Measurements from ENCODE around the gene TSHZ1.

The TSHZ1 gene

GRCh38 chr18:75249672-75250470, 39.3 kb downstream of the TSHZ1 start:
- TF ChIP-seq, protein P1, sequence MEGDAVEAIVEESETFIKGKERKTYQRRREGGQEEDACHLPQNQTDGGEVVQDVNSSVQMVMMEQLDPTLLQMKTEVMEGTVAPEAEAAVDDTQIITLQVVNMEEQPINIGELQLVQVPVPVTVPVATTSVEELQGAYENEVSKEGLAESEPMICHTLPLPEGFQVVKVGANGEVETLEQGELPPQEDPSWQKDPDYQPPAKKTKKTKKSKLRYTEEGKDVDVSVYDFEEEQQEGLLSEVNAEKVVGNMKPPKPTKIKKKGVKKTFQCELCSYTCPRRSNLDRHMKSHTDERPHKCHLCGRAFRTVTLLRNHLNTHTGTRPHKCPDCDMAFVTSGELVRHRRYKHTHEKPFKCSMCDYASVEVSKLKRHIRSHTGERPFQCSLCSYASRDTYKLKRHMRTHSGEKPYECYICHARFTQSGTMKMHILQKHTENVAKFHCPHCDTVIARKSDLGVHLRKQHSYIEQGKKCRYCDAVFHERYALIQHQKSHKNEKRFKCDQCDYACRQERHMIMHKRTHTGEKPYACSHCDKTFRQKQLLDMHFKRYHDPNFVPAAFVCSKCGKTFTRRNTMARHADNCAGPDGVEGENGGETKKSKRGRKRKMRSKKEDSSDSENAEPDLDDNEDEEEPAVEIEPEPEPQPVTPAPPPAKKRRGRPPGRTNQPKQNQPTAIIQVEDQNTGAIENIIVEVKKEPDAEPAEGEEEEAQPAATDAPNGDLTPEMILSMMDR (IDR thresholded peaks at IDR 0.05; ENCODE audit: borderline replicate concordance, control extremely low read depth, extremely low read depth, insufficient read depth, missing control alignments), result no peak
- no peak for DNase-seq (ENCODE audit: low spot score)
- in situ Hi-C loops (cut with MboI; ENCODE audit: low sequenced_read_pairs, unreplicated experiment), result no loop called here

GRCh38 chr18:75250471-75250821, 39.8 kb downstream of the TSHZ1 start:
- TF ChIP-seq, protein P1 (IDR thresholded peaks at IDR 0.05; ENCODE audit: borderline replicate concordance, control extremely low read depth, extremely low read depth, insufficient read depth, missing control alignments), result no peak
- no peak for DNase-seq (ENCODE audit: low spot score)
- in situ Hi-C loops (cut with MboI; ENCODE audit: low sequenced_read_pairs, unreplicated experiment), result no loop called here

GRCh38 chr18:75251466-75251865, 40.9 kb downstream of the TSHZ1 start:
- in situ Hi-C loops (cut with MboI; ENCODE audit: low sequenced_read_pairs, unreplicated experiment), result no loop called here
- DNase-seq (ENCODE audit: low spot score), result no peak
- TF ChIP-seq, protein P1 (IDR thresholded peaks at IDR 0.05; ENCODE audit: borderline replicate concordance, control extremely low read depth, extremely low read depth, insufficient read depth, missing control alignments), result no peak

DNA sequence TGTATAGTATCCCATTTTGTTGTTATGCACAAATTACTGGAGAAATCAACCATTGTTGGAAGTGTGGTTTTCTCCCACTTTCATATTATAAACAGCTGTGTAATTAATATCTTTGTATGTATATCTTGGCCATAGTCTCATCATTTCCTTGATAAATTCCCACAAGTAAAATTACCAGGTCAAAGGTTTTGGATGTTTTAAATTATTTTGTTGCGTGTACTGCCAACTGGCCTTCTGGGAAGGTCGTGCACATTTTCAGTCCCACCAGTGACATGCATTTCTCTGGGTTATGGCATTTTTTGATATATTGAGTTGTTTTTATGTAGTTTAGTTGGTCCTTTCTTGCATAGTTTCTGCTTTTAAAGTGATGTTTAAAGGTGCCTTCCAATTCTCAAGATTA, 41.5 kb downstream of the TSHZ1 start:
- DNase-seq (ENCODE audit: low spot score), result no peak
- in situ Hi-C loops (cut with MboI; ENCODE audit: low sequenced_read_pairs, unreplicated experiment), result no loop called here
- TF ChIP-seq, protein P1 (IDR thresholded peaks at IDR 0.05; ENCODE audit: borderline replicate concordance, control extremely low read depth, extremely low read depth, insufficient read depth, missing control alignments), result no peak

DNA sequence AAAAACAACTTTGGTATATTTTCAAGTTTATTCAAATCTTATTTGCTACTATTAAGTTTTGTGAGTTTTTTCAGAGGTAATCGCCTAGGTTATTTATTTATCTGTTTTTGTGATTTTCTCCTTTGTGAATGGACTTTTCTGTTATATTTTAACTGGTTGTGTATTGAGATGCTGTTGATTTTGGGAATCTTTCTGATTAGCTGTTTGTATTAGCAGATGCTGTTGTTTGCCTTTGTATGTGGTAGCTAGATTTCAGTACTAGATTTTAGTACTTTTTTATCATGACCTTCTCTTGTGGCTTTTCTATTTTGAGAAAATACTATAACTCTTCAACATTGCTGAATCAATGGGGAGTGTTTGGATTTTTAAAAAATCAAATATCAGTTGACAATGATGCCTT, 42.4 kb downstream of the TSHZ1 start:
- no peak for DNase-seq (ENCODE audit: low spot score)
- in situ Hi-C loops (cut with MboI; ENCODE audit: low sequenced_read_pairs, unreplicated experiment), result no loop called here
- TF ChIP-seq, protein P1 (IDR thresholded peaks at IDR 0.05; ENCODE audit: borderline replicate concordance, control extremely low read depth, extremely low read depth, insufficient read depth, missing control alignments), result no peak

DNA sequence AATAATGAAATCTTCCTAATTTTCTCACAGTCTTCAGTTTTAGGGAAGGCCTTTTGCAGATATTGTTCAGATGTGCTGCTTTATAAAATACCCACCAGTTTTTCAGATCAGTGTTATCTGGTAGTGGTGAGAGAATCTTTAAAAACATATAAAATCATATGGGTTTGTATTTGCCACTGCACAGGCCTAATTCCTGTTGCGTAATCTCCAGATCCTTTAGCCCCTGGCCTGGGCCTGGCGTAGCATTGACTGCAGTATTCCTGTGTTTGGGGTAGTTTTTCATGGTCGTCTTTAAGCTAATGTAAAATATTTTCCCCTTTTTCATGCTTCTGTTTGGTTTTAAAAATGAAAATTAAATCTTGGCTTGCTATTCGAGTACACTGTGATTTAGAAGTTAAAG, 43.2 kb downstream of the TSHZ1 start:
- TF ChIP-seq, protein P1 (IDR thresholded peaks at IDR 0.05; ENCODE audit: borderline replicate concordance, control extremely low read depth, extremely low read depth, insufficient read depth, missing control alignments), result no peak
- DNase-seq (ENCODE audit: low spot score), result no peak
- in situ Hi-C loops (cut with MboI; ENCODE audit: low sequenced_read_pairs, unreplicated experiment), result no loop called here

Measured in GM13976 (cell line).